Measurements from ENCODE around the gene OR4E2. TPM values are rescaled to one million over a fixed set of nuclear protein-coding genes. Genes with fewer than 3 reads are reported as not detected.

Gene OR4E2
- total and polyA plus RNA-seq, 2 donors (not counting 1 experiment from before 2014, with no cell fraction given) = not detected

DNA sequence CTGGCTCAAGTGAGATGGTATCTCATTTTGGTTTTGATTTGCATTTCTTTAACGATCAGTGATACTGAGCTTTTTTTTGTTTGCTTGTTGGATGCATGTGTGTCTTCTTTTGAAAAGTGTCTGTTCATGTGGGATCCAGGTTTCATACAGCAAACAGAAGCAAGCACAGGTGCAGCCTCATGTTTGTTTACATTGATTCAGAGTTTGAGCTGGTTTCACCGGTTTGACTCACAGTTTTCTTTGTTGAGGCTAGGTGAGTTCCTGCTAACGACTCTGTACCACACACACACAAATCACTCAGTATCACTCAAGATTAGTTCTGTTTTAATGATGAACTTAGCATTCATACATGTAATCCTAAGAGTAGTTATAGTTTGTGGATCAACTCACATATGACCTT is 22.6 kb upstream of the OR4E2 start:
- Histone ChIP-seq H3K4me2 (ENCODE audit: extremely low read depth, insufficient read depth, low read length) (no peak overlapping the region), H3K79me2 (ENCODE audit: control insufficient read depth, insufficient read depth, low read length) (no peaks in the 10 kb centered on the region), H3K9ac (ENCODE audit: insufficient read depth, low read length) (no peak overlapping the region), H3K36me3 (ENCODE audit: control insufficient read depth, insufficient read depth, low read length) (no peaks in the 10 kb centered on the region), H3K27me3 (ENCODE audit: control insufficient read depth, insufficient read depth, low read length) (no peaks in the 10 kb centered on the region), H3K4me1 (ENCODE audit: control insufficient read depth, extremely low read depth, insufficient read depth, low read length) (no peaks in the 10 kb centered on the region), H3K27ac (ENCODE audit: insufficient read depth, low read length) (no peak overlapping the region), H4K20me1 (ENCODE audit: control insufficient read depth, extremely low read depth, insufficient read depth, low read length) (no peaks in the 10 kb centered on the region), H2AFZ (ENCODE audit: low read length) (no peak overlapping the region), H3K4me3 (replicated peaks in 1 of 4; ENCODE audit: control extremely low read depth in 1 of 4, insufficient read depth in 1 of 4, low read depth in 3 of 4, low read length in 4 of 4) (no peak overlapping the region), H3K9me3 (ENCODE audit: control insufficient read depth, insufficient read depth, low read depth, low read length) (no peaks in the 10 kb centered on the region)
- no peak for TF ChIP-seq EZH2 (IDR thresholded peaks at IDR 0.05; ENCODE audit: low read length, missing control alignments)
- TF ChIP-seq, protein P1, sequence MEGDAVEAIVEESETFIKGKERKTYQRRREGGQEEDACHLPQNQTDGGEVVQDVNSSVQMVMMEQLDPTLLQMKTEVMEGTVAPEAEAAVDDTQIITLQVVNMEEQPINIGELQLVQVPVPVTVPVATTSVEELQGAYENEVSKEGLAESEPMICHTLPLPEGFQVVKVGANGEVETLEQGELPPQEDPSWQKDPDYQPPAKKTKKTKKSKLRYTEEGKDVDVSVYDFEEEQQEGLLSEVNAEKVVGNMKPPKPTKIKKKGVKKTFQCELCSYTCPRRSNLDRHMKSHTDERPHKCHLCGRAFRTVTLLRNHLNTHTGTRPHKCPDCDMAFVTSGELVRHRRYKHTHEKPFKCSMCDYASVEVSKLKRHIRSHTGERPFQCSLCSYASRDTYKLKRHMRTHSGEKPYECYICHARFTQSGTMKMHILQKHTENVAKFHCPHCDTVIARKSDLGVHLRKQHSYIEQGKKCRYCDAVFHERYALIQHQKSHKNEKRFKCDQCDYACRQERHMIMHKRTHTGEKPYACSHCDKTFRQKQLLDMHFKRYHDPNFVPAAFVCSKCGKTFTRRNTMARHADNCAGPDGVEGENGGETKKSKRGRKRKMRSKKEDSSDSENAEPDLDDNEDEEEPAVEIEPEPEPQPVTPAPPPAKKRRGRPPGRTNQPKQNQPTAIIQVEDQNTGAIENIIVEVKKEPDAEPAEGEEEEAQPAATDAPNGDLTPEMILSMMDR (conservative IDR thresholded peaks at IDR 0.05 in 1 of 2, IDR thresholded peaks at IDR 0.05 in 1 of 2; ENCODE audit: low read depth in 1 of 2, low read length in 2 of 2) = no peak
- DNase-seq (ENCODE audit: low read depth in 2 of 2) = no peak

DNA sequence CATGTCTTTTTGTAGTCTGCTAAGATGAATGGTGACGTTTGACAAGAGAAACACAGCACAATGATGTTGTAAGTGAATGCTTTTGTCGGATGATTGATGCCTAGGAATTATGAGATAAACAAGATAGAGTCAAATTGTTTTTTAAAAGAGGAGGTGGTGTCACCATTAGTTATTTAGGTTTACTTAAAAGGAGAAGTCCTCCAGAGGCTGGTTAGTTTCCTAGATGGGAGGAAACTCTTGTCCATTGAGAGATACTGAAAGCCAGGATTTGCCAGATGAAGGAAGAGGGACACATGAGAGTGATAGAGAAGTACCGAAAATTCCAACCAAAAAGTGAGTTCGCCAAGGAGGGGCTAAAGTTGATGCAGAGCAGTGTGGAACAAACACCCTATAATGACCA is 18.8 kb upstream of the OR4E2 start, which contains the start of gene OR10G2:
TSS of gene OR10G2 (minus strand) at position 101 of the 400 bp plus-strand sequence. CDS start at position 3, 98 bp downstream.
- no peaks in the 10 kb centered on the region for H3K79me2 ChIP-seq (ENCODE audit: control insufficient read depth, insufficient read depth, low read length)
- no peak within 1 kb of the TSS for H3K4me3 ChIP-seq (replicated peaks in 1 of 4; ENCODE audit: control extremely low read depth in 1 of 4, insufficient read depth in 1 of 4, low read depth in 3 of 4, low read length in 4 of 4)
- no peak within 1 kb of the TSS for H3K27ac ChIP-seq (ENCODE audit: insufficient read depth, low read length)
- no peak within 1 kb of the TSS for H3K4me2 ChIP-seq (ENCODE audit: extremely low read depth, insufficient read depth, low read length)
- no peaks in the 10 kb centered on the region for H3K4me1 ChIP-seq (ENCODE audit: control insufficient read depth, extremely low read depth, insufficient read depth, low read length)
- H3K27me3 ChIP-seq (ENCODE audit: control insufficient read depth, insufficient read depth, low read length) = no peaks in the 10 kb centered on the region
- no peaks in the 10 kb centered on the region for H4K20me1 ChIP-seq (ENCODE audit: control insufficient read depth, extremely low read depth, insufficient read depth, low read length)
- no peak within 1 kb of the TSS for H2AFZ ChIP-seq (ENCODE audit: low read length)
- no peak for DNase-seq (ENCODE audit: low read depth in 2 of 2)
- H3K9ac ChIP-seq (ENCODE audit: insufficient read depth, low read length) = no peak within 1 kb of the TSS
- H3K9me3 ChIP-seq (ENCODE audit: control insufficient read depth, insufficient read depth, low read depth, low read length) = no peaks in the 10 kb centered on the region
- TF ChIP-seq, protein P1 (conservative IDR thresholded peaks at IDR 0.05 in 1 of 2, IDR thresholded peaks at IDR 0.05 in 1 of 2; ENCODE audit: low read depth in 1 of 2, low read length in 2 of 2) = no peak
- no peak for TF ChIP-seq EZH2 (IDR thresholded peaks at IDR 0.05; ENCODE audit: low read length, missing control alignments)
- no peaks in the 10 kb centered on the region for H3K36me3 ChIP-seq (ENCODE audit: control insufficient read depth, insufficient read depth, low read length)

DNA sequence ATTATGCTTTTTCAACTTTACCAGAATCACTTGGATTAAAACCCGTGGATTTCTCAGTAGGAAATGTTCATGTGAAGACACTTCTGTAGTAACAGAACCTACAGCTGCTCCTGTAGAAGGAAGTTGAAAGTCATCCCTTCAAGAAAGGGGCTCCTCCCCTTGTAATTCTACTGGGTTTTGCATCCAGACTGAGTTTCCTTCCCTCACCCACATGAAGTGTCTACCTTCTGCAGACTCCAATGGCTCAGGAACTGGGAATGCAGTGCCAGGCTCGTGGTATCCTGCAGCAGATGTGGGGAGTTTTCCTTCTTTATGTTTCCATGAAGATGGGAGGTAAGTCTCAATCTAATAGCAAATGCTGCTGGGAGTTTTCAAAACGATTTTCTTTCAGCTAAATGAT is 11.0 kb upstream of the OR4E2 start:
- H3K36me3 ChIP-seq (ENCODE audit: control insufficient read depth, insufficient read depth, low read length) = no peaks in the 10 kb centered on the region
- no peak overlapping the region for H3K27ac ChIP-seq (ENCODE audit: insufficient read depth, low read length)
- TF ChIP-seq, protein P1 (conservative IDR thresholded peaks at IDR 0.05 in 1 of 2, IDR thresholded peaks at IDR 0.05 in 1 of 2; ENCODE audit: low read depth in 1 of 2, low read length in 2 of 2) = no peak
- TF ChIP-seq EZH2 (IDR thresholded peaks at IDR 0.05; ENCODE audit: low read length, missing control alignments) = no peak
- no peak overlapping the region for H3K4me2 ChIP-seq (ENCODE audit: extremely low read depth, insufficient read depth, low read length)
- no peaks in the 10 kb centered on the region for H3K79me2 ChIP-seq (ENCODE audit: control insufficient read depth, insufficient read depth, low read length)
- H3K27me3 ChIP-seq (ENCODE audit: control insufficient read depth, insufficient read depth, low read length) = no peaks in the 10 kb centered on the region
- H3K9ac ChIP-seq (ENCODE audit: insufficient read depth, low read length) = no peak overlapping the region
- no peak overlapping the region for H2AFZ ChIP-seq (ENCODE audit: low read length)
- DNase-seq (ENCODE audit: low read depth in 2 of 2) = no peak
- H3K4me3 ChIP-seq (replicated peaks in 1 of 4; ENCODE audit: control extremely low read depth in 1 of 4, insufficient read depth in 1 of 4, low read depth in 3 of 4, low read length in 4 of 4) = no peak overlapping the region
- no peaks in the 10 kb centered on the region for H3K4me1 ChIP-seq (ENCODE audit: control insufficient read depth, extremely low read depth, insufficient read depth, low read length)
- no peaks in the 10 kb centered on the region for H3K9me3 ChIP-seq (ENCODE audit: control insufficient read depth, insufficient read depth, low read depth, low read length)
- no peaks in the 10 kb centered on the region for H4K20me1 ChIP-seq (ENCODE audit: control insufficient read depth, extremely low read depth, insufficient read depth, low read length)

Measured in fibroblast of lung (primary cell).